NCI-H1694 treated with DMSO at 0.1 percent for 48 hours (cell line): ENCODE measurements around the gene GRIK1.
"Not testable (repeated sequence)": the region's sequence is repeated elsewhere in the genome, so short reads cannot be mapped to it uniquely, and the experiment has no call there.

Experiments used
- DNase-seq: peaks from one replicate; lab custom pipeline; 2025; lab: John Stamatoyannopoulos, UW

Gene GRIK1

GRCh38 chr21:29939924-29940275 is at the start of gene GRIK1:
TSS of gene GRIK1 (minus strand) at chr21:29939996.
- DNase-seq = no peak

- no peak for DNase-seq
Measured at GRCh38 chr21:29987762-29988161, 48.0 kb upstream of the GRIK1 start.

- DNase-seq = no peak
Measured at GRCh38 chr21:29985866-29986265, 46.1 kb upstream of the GRIK1 start.

- no peak for DNase-seq
Measured at GRCh38 chr21:29979043-29979442, 39.2 kb upstream of the GRIK1 start.

GRCh38 chr21:29975776-29976175 is 36.0 kb upstream of the GRIK1 start:
- DNase-seq = no peak

- no peak for DNase-seq
Measured at GRCh38 chr21:29973258-29973657, 33.5 kb upstream of the GRIK1 start.

GRCh38 chr21:29961291-29962027 is 21.7 kb upstream of the GRIK1 start:
- DNase-seq = no peak

GRCh38 chr21:29958551-29958950 is 18.8 kb upstream of the GRIK1 start:
- no peak for DNase-seq

- not testable (repeated sequence) for DNase-seq
Measured at GRCh38 chr21:29958035-29958434, 18.2 kb upstream of the GRIK1 start.

- no peak for DNase-seq
Measured at GRCh38 chr21:29953690-29954089, 13.9 kb upstream of the GRIK1 start.

GRCh38 chr21:29953072-29953471 is 13.3 kb upstream of the GRIK1 start:
- no peak for DNase-seq

GRCh38 chr21:29951911-29952310 is 12.1 kb upstream of the GRIK1 start:
- DNase-seq = no peak

GRCh38 chr21:29949991-29950390 is 10.2 kb upstream of the GRIK1 start:
- DNase-seq = no peak

GRCh38 chr21:29947119-29947518 is 7.3 kb upstream of the GRIK1 start:
- no peak for DNase-seq

GRCh38 chr21:29943885-29944284 is 4.1 kb upstream of the GRIK1 start:
- DNase-seq = no peak

- DNase-seq = no peak
Measured at GRCh38 chr21:29942034-29942433, 2.2 kb upstream of the GRIK1 start.

GRCh38 chr21:29940991-29941390 is 1.2 kb upstream of the GRIK1 start:
- DNase-seq = no peak

- DNase-seq = no peak
Measured at GRCh38 chr21:29940361-29940760, 565 bp upstream of the GRIK1 start.

- no peak for DNase-seq
Measured at GRCh38 chr21:29939104-29939923, 482 bp downstream of the GRIK1 start.

GRCh38 chr21:29938776-29939103 is 1.1 kb downstream of the GRIK1 start:
- DNase-seq = no peak

GRCh38 chr21:29933088-29933487 is 6.7 kb downstream of the GRIK1 start:
- DNase-seq = no peak

- no peak for DNase-seq
Measured at GRCh38 chr21:29928537-29928936, 11.3 kb downstream of the GRIK1 start.

GRCh38 chr21:29920938-29921337 is 18.9 kb downstream of the GRIK1 start:
- no peak for DNase-seq

- DNase-seq = no peak
Measured at GRCh38 chr21:29914326-29914725, 25.5 kb downstream of the GRIK1 start.
